Measurements from ENCODE around the gene ELK3. TPM values are rescaled to one million over a fixed set of nuclear protein-coding genes. Genes with fewer than 3 reads are reported as not detected.
A peak's percentile ranks its signal among the peaks of the same experiment; 100 is the strongest.

Gene ELK3
- polyA plus RNA-seq, 1 of the 3 experiments (the other 2 are of a cell fraction): 33.8 TPM

DNA sequence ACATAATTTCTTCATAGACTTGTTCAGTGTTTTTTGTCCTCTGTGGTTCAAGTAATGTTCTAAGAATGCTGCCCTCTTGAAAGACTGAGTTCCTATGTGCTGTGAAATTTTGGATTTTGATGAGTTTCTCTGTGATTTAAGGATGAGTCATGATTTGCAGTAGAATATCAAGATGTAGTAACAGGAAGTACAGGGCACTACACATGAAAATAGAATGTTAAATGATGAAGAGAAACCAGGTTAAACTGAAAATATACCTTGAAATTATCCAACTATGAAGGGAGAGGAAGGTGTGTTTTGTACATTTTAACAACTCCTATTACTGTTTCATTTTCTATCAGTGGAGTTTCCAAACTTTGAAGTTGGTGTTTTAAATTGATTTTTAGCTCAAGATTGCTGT, 4.8 kb downstream of the ELK3 start (continued):
- TF ChIP-seq, protein P1, sequence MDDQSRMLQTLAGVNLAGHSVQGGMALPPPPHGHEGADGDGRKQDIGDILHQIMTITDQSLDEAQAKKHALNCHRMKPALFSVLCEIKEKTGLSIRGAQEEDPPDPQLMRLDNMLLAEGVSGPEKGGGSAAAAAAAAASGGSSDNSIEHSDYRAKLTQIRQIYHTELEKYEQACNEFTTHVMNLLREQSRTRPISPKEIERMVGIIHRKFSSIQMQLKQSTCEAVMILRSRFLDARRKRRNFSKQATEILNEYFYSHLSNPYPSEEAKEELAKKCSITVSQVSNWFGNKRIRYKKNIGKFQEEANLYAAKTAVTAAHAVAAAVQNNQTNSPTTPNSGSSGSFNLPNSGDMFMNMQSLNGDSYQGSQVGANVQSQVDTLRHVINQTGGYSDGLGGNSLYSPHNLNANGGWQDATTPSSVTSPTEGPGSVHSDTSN (IDR thresholded peaks at IDR 0.05): peak; percentile 85
- TF ChIP-seq YY1 (IDR thresholded peaks at IDR 0.05; ENCODE audit: low read depth) (no peak), FOXM1 (IDR thresholded peaks at IDR 0.05; ENCODE audit: low read depth) (0 out of 2 replicates have a peak, but pooled peaks have one; percentile 29), ELF1 (IDR thresholded peaks at IDR 0.05) (peak; percentile 50; the same call in 1 of the 2 replicates), TAF1 (IDR thresholded peaks at IDR 0.05; ENCODE audit: borderline replicate concordance, low read depth, low read length) (no peak), GABPA (IDR thresholded peaks at IDR 0.05; ENCODE audit: low read depth) (peak; percentile 22; the same call in 1 of the 2 replicates), RAD21 (IDR thresholded peaks at IDR 0.05; ENCODE audit: low read length) (no peak), SIN3A (IDR thresholded peaks at IDR 0.05; ENCODE audit: borderline replicate concordance, low read depth, low read length) (no peak), MXI1 (IDR thresholded peaks at IDR 0.05; ENCODE audit: low read depth, low read length) (no peak), GATA2 (CRISPR knock-in tag; IDR thresholded peaks at IDR 0.05) (no peak), EP300 (IDR thresholded peaks at IDR 0.05; ENCODE audit: borderline replicate concordance in 1 of 2, low read depth in 1 of 2, low read length in 1 of 2) (peak in 1 of 2 experiments; percentile 85; a peak in 2 of 4 replicates), FOXJ3 (CRISPR knock-in tag; IDR thresholded peaks at IDR 0.05) (no peak), TCF12 (IDR thresholded peaks at IDR 0.05) (peak; percentile 92), NRF1 (IDR thresholded peaks at IDR 0.05; ENCODE audit: low read depth, low read length) (no peak)
- TF ChIP-seq, protein P2, sequence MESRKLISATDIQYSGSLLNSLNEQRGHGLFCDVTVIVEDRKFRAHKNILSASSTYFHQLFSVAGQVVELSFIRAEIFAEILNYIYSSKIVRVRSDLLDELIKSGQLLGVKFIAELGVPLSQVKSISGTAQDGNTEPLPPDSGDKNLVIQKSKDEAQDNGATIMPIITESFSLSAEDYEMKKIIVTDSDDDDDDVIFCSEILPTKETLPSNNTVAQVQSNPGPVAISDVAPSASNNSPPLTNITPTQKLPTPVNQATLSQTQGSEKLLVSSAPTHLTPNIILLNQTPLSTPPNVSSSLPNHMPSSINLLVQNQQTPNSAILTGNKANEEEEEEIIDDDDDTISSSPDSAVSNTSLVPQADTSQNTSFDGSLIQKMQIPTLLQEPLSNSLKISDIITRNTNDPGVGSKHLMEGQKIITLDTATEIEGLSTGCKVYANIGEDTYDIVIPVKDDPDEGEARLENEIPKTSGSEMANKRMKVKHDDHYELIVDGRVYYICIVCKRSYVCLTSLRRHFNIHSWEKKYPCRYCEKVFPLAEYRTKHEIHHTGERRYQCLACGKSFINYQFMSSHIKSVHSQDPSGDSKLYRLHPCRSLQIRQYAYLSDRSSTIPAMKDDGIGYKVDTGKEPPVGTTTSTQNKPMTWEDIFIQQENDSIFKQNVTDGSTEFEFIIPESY (IDR thresholded peaks at IDR 0.05; ENCODE audit: borderline replicate concordance, low read depth): peak; percentile 48; the same call in 1 of the 2 replicates
- TF ChIP-seq, protein P3, sequence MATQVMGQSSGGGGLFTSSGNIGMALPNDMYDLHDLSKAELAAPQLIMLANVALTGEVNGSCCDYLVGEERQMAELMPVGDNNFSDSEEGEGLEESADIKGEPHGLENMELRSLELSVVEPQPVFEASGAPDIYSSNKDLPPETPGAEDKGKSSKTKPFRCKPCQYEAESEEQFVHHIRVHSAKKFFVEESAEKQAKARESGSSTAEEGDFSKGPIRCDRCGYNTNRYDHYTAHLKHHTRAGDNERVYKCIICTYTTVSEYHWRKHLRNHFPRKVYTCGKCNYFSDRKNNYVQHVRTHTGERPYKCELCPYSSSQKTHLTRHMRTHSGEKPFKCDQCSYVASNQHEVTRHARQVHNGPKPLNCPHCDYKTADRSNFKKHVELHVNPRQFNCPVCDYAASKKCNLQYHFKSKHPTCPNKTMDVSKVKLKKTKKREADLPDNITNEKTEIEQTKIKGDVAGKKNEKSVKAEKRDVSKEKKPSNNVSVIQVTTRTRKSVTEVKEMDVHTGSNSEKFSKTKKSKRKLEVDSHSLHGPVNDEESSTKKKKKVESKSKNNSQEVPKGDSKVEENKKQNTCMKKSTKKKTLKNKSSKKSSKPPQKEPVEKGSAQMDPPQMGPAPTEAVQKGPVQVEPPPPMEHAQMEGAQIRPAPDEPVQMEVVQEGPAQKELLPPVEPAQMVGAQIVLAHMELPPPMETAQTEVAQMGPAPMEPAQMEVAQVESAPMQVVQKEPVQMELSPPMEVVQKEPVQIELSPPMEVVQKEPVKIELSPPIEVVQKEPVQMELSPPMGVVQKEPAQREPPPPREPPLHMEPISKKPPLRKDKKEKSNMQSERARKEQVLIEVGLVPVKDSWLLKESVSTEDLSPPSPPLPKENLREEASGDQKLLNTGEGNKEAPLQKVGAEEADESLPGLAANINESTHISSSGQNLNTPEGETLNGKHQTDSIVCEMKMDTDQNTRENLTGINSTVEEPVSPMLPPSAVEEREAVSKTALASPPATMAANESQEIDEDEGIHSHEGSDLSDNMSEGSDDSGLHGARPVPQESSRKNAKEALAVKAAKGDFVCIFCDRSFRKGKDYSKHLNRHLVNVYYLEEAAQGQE (IDR thresholded peaks at IDR 0.05; ENCODE audit: low read depth, low read length): no peak
- TF ChIP-seq, protein P4, sequence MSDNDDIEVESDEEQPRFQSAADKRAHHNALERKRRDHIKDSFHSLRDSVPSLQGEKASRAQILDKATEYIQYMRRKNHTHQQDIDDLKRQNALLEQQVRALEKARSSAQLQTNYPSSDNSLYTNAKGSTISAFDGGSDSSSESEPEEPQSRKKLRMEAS (IDR thresholded peaks at IDR 0.05; ENCODE audit: low read depth): peak; percentile 64

Data from SK-N-SH (cell line).